H1 (cell line): Measurements from ENCODE around the gene KANSL1.
"Not testable (repeated sequence)": the region's sequence is repeated elsewhere in the genome, so short reads cannot be mapped to it uniquely, and the experiment has no call there.

Experiments used
- ATF3 ChIP-seq: IDR thresholded peaks from 2 replicates; pipeline ENCODE4 v1.6.1; 2011; ENCODE audit warnings: low read depth, mild to moderate bottlenecking, low read length; ENCODE audit not compliant: insufficient read depth
- CTCF ChIP-seq, 3 experiments: IDR thresholded peaks; 1 replicate in 2 of 3; 2 replicates in 1 of 3; pipeline versions ENCODE4 v1.5.1 to v1.6.1; 2011; ENCODE audit warnings: low read length in 3 of 3, mild to moderate bottlenecking in 3 of 3, inconsistent platforms in 2 of 3, low read depth in 1 of 3, moderate library complexity in 1 of 3; ENCODE audit not compliant: insufficient read depth in 1 of 3; ENCODE audit errors: control extremely low read depth in 1 of 3
- HDAC2 ChIP-seq, 2 experiments: fragments of 300-600 bp in 1 of 2; sonication (generic) in 1 of 2; IDR thresholded peaks; 2 replicates each; pipeline ENCODE4 v1.6.1; 2011 to 2012; ENCODE audit warnings: low read depth in 2 of 2, low read length in 2 of 2, mild to moderate bottlenecking in 2 of 2, moderate library complexity in 2 of 2, borderline replicate concordance in 1 of 2, inconsistent platforms in 1 of 2
- RAD21 ChIP-seq, 2 experiments: IDR thresholded peaks in 1 of 2; conservative IDR thresholded peaks in 1 of 2; 2 replicates each; pipeline ENCODE4 v1.6.1; 2011; ENCODE audit warnings: low read depth in 2 of 2, low read length in 2 of 2, improper control_type of control experiment in 1 of 2, inconsistent platforms in 1 of 2, mild to moderate bottlenecking in 1 of 2, moderate library complexity in 1 of 2
- SAP30 ChIP-seq: fragments of 300-600 bp; sonication (generic); IDR thresholded peaks from 2 replicates; pipeline ENCODE4 v1.7.1; 2012; ENCODE audit warnings: low read length, moderate library complexity, mild to moderate bottlenecking, inconsistent platforms; ENCODE audit not compliant: insufficient read depth, insufficient replicate concordance
- SIN3A ChIP-seq, 2 experiments: IDR thresholded peaks in 1 of 2; conservative IDR thresholded peaks in 1 of 2; 2 replicates each; pipeline ENCODE4 v1.6.1; 2011 to 2012; ENCODE audit warnings: low read length in 2 of 2, improper control_type of control experiment in 1 of 2, low read depth in 1 of 2, mild to moderate bottlenecking in 1 of 2
- ZNF274 ChIP-seq: IDR thresholded peaks from 2 replicates; pipeline ENCODE4 v1.7.0; 2012; ENCODE audit warnings: low read length, borderline replicate concordance; ENCODE audit errors: extremely low read depth

- not testable (repeated sequence) for TF ChIP-seq ATF3; ZNF274; HDAC2 (IDR thresholded peaks at IDR 0.05; ENCODE audit: borderline replicate concordance in 1 of 2, low read depth in 2 of 2, low read length in 2 of 2); CTCF (IDR thresholded peaks at IDR 0.05; ENCODE audit: control extremely low read depth in 1 of 3, insufficient read depth in 1 of 3, low read depth in 1 of 3, low read length in 3 of 3); SIN3A (conservative IDR thresholded peaks at IDR 0.05 in 1 of 2, IDR thresholded peaks at IDR 0.05 in 1 of 2; ENCODE audit: low read depth in 1 of 2, low read length in 2 of 2); RAD21 (IDR thresholded peaks at IDR 0.05 in 1 of 2, conservative IDR thresholded peaks at IDR 0.05 in 1 of 2; ENCODE audit: low read depth in 2 of 2, low read length in 2 of 2); SAP30
These were observed 90.4 kb downstream of the KANSL1 start for GRCh38 chr17:46102806-46103205.
